Cardiac muscle cell (in vitro differentiated cells and primary cell): Measurements from ENCODE around the gene PIN1. TPM values are rescaled to one million over a fixed set of nuclear protein-coding genes. Genes with fewer than 3 reads are reported as not detected.
"Not testable (repeated sequence)": the region's sequence is repeated elsewhere in the genome, so short reads cannot be mapped to it uniquely, and the experiment has no call there.

ENCODE experiments used
- DNase-seq, 2 donors: peaks; one replicate each; pipeline versions ENCODE4 v3.0.0 to v3.0.0-alpha.2; 2010 to 2017; ENCODE audit warnings: low read depth in 1 of 2, low spot score in 1 of 2
- H3K27ac ChIP-seq: fragments of 200-600 bp; sonication (generic); 2 replicates; pipeline ENCODE4 v1.5.1; 2016
- H3K27me3 ChIP-seq: fragments of 200-600 bp; sonication (generic); 2 replicates; pipeline ENCODE4 v1.6.0; 2016; ENCODE audit warnings: control low read depth
- H3K36me3 ChIP-seq: fragments of 200-600 bp; sonication (generic); 2 replicates; pipeline ENCODE4 v1.5.1; 2016; ENCODE audit warnings: control low read depth
- H3K4me1 ChIP-seq: fragments of 200-600 bp; sonication (generic); 2 replicates; pipeline ENCODE4 v1.8.1; 2017; ENCODE audit warnings: low read depth, mild to moderate bottlenecking, mixed run types
- H3K4me3 ChIP-seq: fragments of 200-600 bp; sonication (generic); 2 replicates; pipeline ENCODE4 v1.5.1; 2016; ENCODE audit warnings: mild to moderate bottlenecking
- H3K9me3 ChIP-seq: fragments of 200-600 bp; sonication (generic); 2 replicates; pipeline ENCODE4 v1.5.1; 2017; ENCODE audit warnings: low read depth, mild to moderate bottlenecking, control low read depth
- CTCF ChIP-seq: IDR thresholded peaks from 2 replicates; pipeline ENCODE4 v1.5.1; 2012; ENCODE audit warnings: low read depth, mild to moderate bottlenecking, low read length
- polyA plus RNA-seq: library from polyadenylated mRNA; unstranded; fragments of >200 nt; fragmentation: Nextera tagmentation; extraction: Ambion mirVana; gene quantifications from 2 replicates; pipeline ENCODE4 v1.2.1, GENCODE V29; 2016
- total RNA-seq: library from RNA; depleted of rRNA; stranded (reverse); fragments of >200 nt; gene quantifications from 2 replicates; pipeline ENCODE4 v1.2.3, GENCODE V29; 2016

PIN1 gene
- total and polyA plus RNA-seq, 2 experiments from 2014 or later: 221 to 309 TPM

DNA sequence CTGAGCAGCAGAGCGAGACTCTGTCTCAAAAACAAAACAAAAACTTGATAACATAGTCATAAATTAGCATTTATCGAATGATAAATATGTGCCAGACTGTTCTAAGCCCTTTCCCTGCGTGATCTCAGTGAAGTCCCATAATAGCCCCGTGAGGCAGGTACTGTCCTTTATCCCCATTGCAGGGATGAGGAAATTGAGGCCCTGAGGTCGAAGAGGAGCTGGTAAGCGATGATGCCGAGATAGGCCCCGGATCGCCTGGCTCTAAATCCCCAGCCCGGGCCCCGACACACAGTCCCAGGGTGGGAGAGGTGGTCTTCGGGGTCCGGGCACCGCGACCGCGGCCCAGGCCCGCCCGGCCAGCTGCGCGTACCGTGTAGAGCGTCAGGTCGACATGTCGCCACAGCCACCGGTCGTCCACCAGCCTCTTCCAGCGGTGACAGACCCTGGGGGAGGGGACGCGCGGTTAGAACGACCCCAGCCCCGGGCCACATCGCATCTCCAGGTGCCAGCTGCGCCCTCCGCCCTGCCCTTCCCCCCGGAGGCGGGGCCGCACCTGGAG, 16.9 kb upstream of the PIN1 start:
- H3K9me3 ChIP-seq: no peaks in the 10 kb centered on the region
- no peak for DNase-seq
- H3K27ac ChIP-seq: peak overlapping the region; percentile 94
- no peak for TF ChIP-seq CTCF
- H3K27me3 ChIP-seq: no peaks in the 10 kb centered on the region
- H3K4me1 ChIP-seq: peaks cover 9% of the 10 kb centered on the region
- peaks cover 6% of the 10 kb centered on the region for H3K36me3 ChIP-seq
- peak overlapping the region; percentile 86 for H3K4me3 ChIP-seq

GRCh38 chr19:9818734-9819595, 16.2 kb upstream of the PIN1 start, which contains the start of gene FBXL12:
Gene FBXL12, minus strand, starts transcription at chr19:9819079. Its CDS starts 266 bp downstream, at chr19:9818813.
- Histone ChIP-seq H3K4me3 (peak within 1 kb of the TSS; percentile 86), H3K9me3 (no peaks in the 10 kb centered on the region), H3K27me3 (no peaks in the 10 kb centered on the region), H3K27ac (peak within 1 kb of the TSS; percentile 94), H3K36me3 (peaks cover 2% of the 10 kb centered on the region), H3K4me1 (peaks cover 9% of the 10 kb centered on the region)
- DNase-seq: peak; percentile 100
- TF ChIP-seq CTCF: no peak

- Histone ChIP-seq H3K4me3 (peak overlapping the region; percentile 14), H3K36me3 (no peaks in the 10 kb centered on the region), H3K27ac (no peak overlapping the region), H3K9me3 (no peaks in the 10 kb centered on the region), H3K27me3 (no peaks in the 10 kb centered on the region), H3K4me1 (peaks cover 9% of the 10 kb centered on the region)
- DNase-seq: no peak
- TF ChIP-seq CTCF: no peak
These were observed 15.6 kb upstream of the PIN1 start for GRCh38 chr19:9819596-9819909.

GRCh38 chr19:9820034-9820433, 15.1 kb upstream of the PIN1 start:
- peak overlapping the region; percentile 14 for H3K4me3 ChIP-seq
- not testable (repeated sequence) for DNase-seq

DNA sequence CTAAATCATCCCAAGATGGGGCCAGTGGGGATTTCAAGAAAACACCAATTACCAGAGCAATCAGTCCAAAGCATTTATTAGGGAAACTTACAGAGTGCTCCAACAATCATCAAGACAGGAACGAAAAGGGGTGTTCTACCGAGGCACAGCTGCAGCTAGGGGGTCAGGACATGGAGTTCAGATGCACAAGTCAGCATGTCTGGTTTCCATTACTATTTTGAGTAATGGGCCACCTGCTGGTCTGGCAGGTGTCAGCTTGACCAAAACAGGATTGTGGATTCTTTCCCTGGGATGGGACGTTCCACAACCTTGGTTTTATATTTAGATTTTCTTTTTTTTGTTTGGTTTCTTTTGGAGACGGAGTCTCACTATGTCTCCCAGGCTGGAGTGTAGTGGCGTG, 11.3 kb upstream of the PIN1 start:
- no peak overlapping the region for H3K27ac ChIP-seq
- no peaks in the 10 kb centered on the region for H3K9me3 ChIP-seq
- no peaks in the 10 kb centered on the region for H3K36me3 ChIP-seq
- no peaks in the 10 kb centered on the region for H3K4me1 ChIP-seq
- no peak overlapping the region for H3K4me3 ChIP-seq
- no peak for TF ChIP-seq CTCF
- no peaks in the 10 kb centered on the region for H3K27me3 ChIP-seq
- no peak for DNase-seq

More at GRCh38 chr19:9820034-9820433, 15.1 kb upstream of the PIN1 start:
- H3K4me1 ChIP-seq, H3K36me3 ChIP-seq, H3K27ac ChIP-seq, H3K9me3 ChIP-seq, H3K27me3 ChIP-seq: not testable (repeated sequence)
